ENCODE results near the gene TST. TPM values are rescaled to one million over a fixed set of nuclear protein-coding genes. Genes with fewer than 3 reads are reported as not detected.

TST gene
- total and polyA plus RNA-seq, 11 donors: 35.8 to 143 (median 58.1) TPM

DNA sequence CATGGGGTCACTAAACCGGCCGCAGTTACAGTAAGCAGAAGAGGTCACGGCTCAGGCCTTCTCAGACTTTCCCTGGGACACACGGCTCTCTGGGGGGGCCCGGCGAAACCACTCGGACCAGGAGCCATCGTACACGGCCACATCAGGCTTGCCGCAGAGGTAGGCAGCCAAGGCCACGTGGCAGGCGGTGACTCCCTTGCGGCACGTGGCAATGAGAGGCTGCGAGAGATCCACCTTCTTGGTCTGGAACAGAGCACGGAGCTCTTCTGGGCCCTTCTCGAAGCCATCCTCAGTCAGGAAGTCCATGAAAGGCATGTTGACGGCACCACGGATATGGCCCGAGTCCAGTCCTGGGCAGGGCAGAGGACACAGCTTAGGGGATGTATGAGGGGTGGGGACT is 8.3 kb downstream of the TST start:
- H3K9me3 ChIP-seq: no peaks in the 10 kb centered on the region
- no peak for TF ChIP-seq CTCF (IDR thresholded peaks at IDR 0.05)
- TF ChIP-seq POLR2A (IDR thresholded peaks at IDR 0.05): no peak
- ATAC-seq (peak in 2 of 4 donors; percentile 10 to 12), DNase-seq (peak in 1 of 5 donors; percentile 29)
- H3K27ac ChIP-seq: no peak overlapping the region
- H3K4me3 ChIP-seq: no peak overlapping the region
- 83 to 87% (median 84%) methylated on average over 11 to 20 of the region's 20 CpGs for WGBS, 4 donors
- H3K36me3 ChIP-seq: no peaks in the 10 kb centered on the region
- no peaks in the 10 kb centered on the region for H3K27me3 ChIP-seq
- intact Hi-C loops (cut with DNase I): no loop called here
- peaks cover 0 to 44% (median 22%) of the 10 kb centered on the region in 12 donors for H3K4me1 ChIP-seq

DNA sequence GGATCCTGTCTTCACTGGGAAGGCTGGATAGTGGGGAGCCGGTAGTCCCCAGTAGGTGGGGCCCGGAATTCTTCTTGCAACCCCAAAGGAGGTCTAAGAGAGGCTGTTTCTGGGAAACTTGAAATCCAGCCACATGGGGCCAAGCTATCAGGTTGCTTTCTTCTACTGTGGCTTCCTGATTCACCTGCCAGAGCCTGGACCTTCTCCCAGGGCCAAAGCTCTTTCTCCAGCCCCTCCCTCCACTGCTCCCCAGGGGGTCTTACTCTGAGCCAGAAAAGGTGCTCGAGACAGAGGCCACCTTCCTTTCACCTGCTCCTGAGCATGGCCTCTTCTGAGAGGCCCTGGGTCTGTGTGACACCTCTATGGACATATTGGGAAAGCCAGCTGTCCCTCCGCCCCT is 9.1 kb downstream of the TST start:
- no peaks in the 10 kb centered on the region for H3K36me3 ChIP-seq
- ATAC-seq (no peak), DNase-seq (peak in 1 of 5 donors; percentile 3)
- no peak overlapping the region for H3K27ac ChIP-seq
- H3K4me1 ChIP-seq: peaks cover 0 to 39% (median 20%) of the 10 kb centered on the region in 12 donors
- TF ChIP-seq CTCF (IDR thresholded peaks at IDR 0.05) (no peak), POLR2A (IDR thresholded peaks at IDR 0.05) (no peak)
- 88 to 100% (median 90%) methylated on average over 3 to 4 of the region's 4 CpGs for WGBS, 4 donors
- H3K9me3 ChIP-seq: peaks cover 0 to 4% (median 0%) of the 10 kb centered on the region in 12 donors
- intact Hi-C loops (cut with DNase I): no loop called here
- H3K27me3 ChIP-seq: no peaks in the 10 kb centered on the region
- H3K4me3 ChIP-seq: no peak overlapping the region

DNA sequence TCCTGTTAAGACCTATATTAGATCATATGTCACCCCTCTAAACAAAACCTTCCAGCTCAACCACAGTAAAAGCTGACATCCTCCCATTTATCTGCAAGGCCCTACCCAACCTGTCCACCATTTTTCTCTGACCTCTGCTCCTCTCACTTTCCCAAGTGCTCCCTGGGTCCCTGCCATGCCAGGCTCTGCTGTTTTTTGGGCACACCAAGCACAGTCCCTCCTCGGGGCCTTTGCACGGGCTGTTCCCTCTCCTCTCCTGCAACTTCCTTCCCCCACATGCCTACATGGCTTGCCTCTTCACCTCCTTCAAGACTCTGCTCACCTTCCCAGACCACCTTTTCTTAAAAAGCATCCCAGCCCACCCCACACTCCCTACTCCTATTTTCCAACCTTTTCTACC is 9.8 kb downstream of the TST start:
- DNase-seq: no peak
- ATAC-seq: no peak
- Histone ChIP-seq H3K36me3 (no peaks in the 10 kb centered on the region), H3K9me3 (peaks cover 0 to 5% (median 0%) of the 10 kb centered on the region in 12 donors), H3K27me3 (no peaks in the 10 kb centered on the region), H3K4me1 (peaks cover 0 to 33% (median 16%) of the 10 kb centered on the region in 12 donors), H3K27ac (no peak overlapping the region), H3K4me3 (no peak overlapping the region)
- intact Hi-C loops (cut with DNase I): no loop called here
- 81 to 87% (median 87%) methylated on average over 2 of the region's 2 CpGs for WGBS, 4 donors
- TF ChIP-seq POLR2A (IDR thresholded peaks at IDR 0.05) (no peak), CTCF (IDR thresholded peaks at IDR 0.05) (no peak)

GRCh38 chr22:37008365-37008764 is 10.9 kb downstream of the TST start:
- H3K9me3 ChIP-seq: peaks cover 0 to 5% (median 0%) of the 10 kb centered on the region in 12 donors
- 46 to 66% (median 51%) methylated on average over 2 of the region's 2 CpGs for WGBS, 4 donors
- peaks cover 0 to 30% (median 16%) of the 10 kb centered on the region in 12 donors for H3K4me1 ChIP-seq
- H3K36me3 ChIP-seq: no peaks in the 10 kb centered on the region
- H3K27ac ChIP-seq: peak overlapping the region in 1 of 12 donors; percentile 14
- TF ChIP-seq CTCF (IDR thresholded peaks at IDR 0.05): no peak
- TF ChIP-seq POLR2A (IDR thresholded peaks at IDR 0.05): no peak
- ATAC-seq: peak in 2 of 4 donors; percentile 32 to 53
- H3K4me3 ChIP-seq: no peak overlapping the region
- DNase-seq: no peak
- intact Hi-C loops (cut with DNase I): no loop called here
- no peaks in the 10 kb centered on the region for H3K27me3 ChIP-seq

All from heart left ventricle (tissue), 16 donors.